Suprapubic skin (tissue), 4 donors: ENCODE results near the gene VTA1. TPM values are rescaled to one million over a fixed set of nuclear protein-coding genes. Genes with fewer than 3 reads are reported as not detected.

Source experiments
- DNase-seq, 2 donors: peaks; one replicate each; pipeline ENCODE4 v3.0.0-alpha.2; 2019; ENCODE audit warnings: low spot score in 2 of 2
- H3K27ac ChIP-seq: fragments of 200-600 bp; sonication (generic); one replicate; pipeline ENCODE4 v1.5.1; 2019
- H3K27me3 ChIP-seq: fragments of 200-600 bp; sonication (generic); one replicate; pipeline ENCODE4 v1.5.1; 2019
- H3K36me3 ChIP-seq: fragments of 200-600 bp; sonication (generic); one replicate; pipeline ENCODE4 v1.5.1; 2019
- H3K4me1 ChIP-seq: fragments of 200-600 bp; sonication (generic); one replicate; pipeline ENCODE4 v1.5.1; 2019
- H3K4me3 ChIP-seq: fragments of 200-600 bp; sonication (generic); one replicate; pipeline ENCODE4 v1.5.1; 2019; ENCODE audit warnings: mild to moderate bottlenecking
- H3K9me3 ChIP-seq: fragments of 200-600 bp; sonication (generic); one replicate; pipeline ENCODE4 v1.5.1; 2019
- CTCF ChIP-seq, 2 donors: fragments of 200-600 bp in 1 of 2; fragments of 450-650 bp in 1 of 2; sonication (generic) in 1 of 2; IDR thresholded peaks; one replicate each; pipeline ENCODE4 v1.5.1; 2016 to 2019; ENCODE audit warnings: antibody characterized with exemption in 2 of 2, mild to moderate bottlenecking in 1 of 2, moderate library complexity in 1 of 2
- EP300 ChIP-seq: sonication (generic); formaldehyde crosslinking; IDR thresholded peaks from one replicate; pipeline ENCODE4 v1.6.1; 2017; ENCODE audit warnings: antibody characterized with exemption
- POLR2A ChIP-seq, 2 donors: fragments of 450-650 bp; IDR thresholded peaks; one replicate each; pipeline ENCODE4 v1.6.1; 2017; ENCODE audit warnings: antibody characterized with exemption in 2 of 2, mild to moderate bottlenecking in 2 of 2, moderate library complexity in 2 of 2
- POLR2AphosphoS5 ChIP-seq, 3 donors: sonication (generic); formaldehyde crosslinking; IDR thresholded peaks; one replicate each; pipeline ENCODE4 v1.6.1; 2017; ENCODE audit warnings: antibody characterized with exemption in 3 of 3
- WGBS: methylation state at CpG from one replicate; pipeline ENCODE4 v1.1.5; 2018; 5-methylcytosine and 5-hydroxymethylcytosine counted together
- total RNA-seq, 4 donors: library from RNA; depleted of rRNA; stranded (reverse); fragments of >200 nt; gene quantifications; one replicate each; pipeline ENCODE4 v1.1.0, GENCODE V29; 2016

Gene VTA1
- total RNA-seq, 4 donors from 2014 or later = 35.5 to 58.1 (median 40.5) TPM

GRCh38 chr6:142266060-142266459 is 119.0 kb downstream of the VTA1 start:
- Histone ChIP-seq H3K4me1 (no peaks in the 10 kb centered on the region), H3K4me3 (no peak overlapping the region), H3K9me3 (no peaks in the 10 kb centered on the region), H3K27ac (no peak overlapping the region), H3K27me3 (no peaks in the 10 kb centered on the region), H3K36me3 (no peaks in the 10 kb centered on the region)
- no peak for TF ChIP-seq POLR2AphosphoS5 (IDR thresholded peaks at IDR 0.05)
- no peak for DNase-seq
- 82% methylated on average over 4 of the region's 4 CpGs for WGBS

DNA sequence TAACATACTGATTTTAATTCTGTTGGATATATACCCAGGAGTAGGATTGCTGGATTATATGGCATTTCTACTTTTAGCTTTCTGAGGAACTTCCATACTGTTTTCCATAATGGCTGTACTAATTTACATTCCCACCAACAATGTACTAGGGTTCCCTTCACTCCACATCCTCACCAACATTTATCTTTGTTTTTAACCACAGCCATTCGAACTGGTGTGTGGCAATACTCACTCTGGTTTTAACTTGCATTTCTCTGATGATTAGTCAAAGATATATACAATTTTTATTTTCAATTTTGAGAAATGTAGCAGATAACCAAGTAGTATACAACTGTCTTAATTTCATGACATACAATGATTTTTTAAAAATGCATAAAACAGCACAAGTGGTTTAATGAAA is 124.4 kb downstream of the VTA1 start:
- H3K27me3 ChIP-seq = no peaks in the 10 kb centered on the region
- WGBS = 71% methylated on average over 1 of the region's 1 CpG
- H3K4me3 ChIP-seq = no peak overlapping the region
- no peaks in the 10 kb centered on the region for H3K36me3 ChIP-seq
- no peaks in the 10 kb centered on the region for H3K4me1 ChIP-seq
- no peak overlapping the region for H3K27ac ChIP-seq
- H3K9me3 ChIP-seq = no peaks in the 10 kb centered on the region
- DNase-seq = no peak
- TF ChIP-seq EP300 (no peak), CTCF (IDR thresholded peaks at IDR 0.05) (no peak), POLR2AphosphoS5 (IDR thresholded peaks at IDR 0.05) (no peak), POLR2A (IDR thresholded peaks at IDR 0.05) (no peak)

Other genes with a start within 250 kb of the VTA1 start
- not detected for gene GJE1, start 14.3 kb upstream of the VTA1 start, total RNA-seq
- gene NMBR, start 141 bp upstream of the VTA1 start, total RNA-seq = under 1 TPM in 1 of 4 donors, not detected in 3; 0.72 TPM
- gene ADGRG6, start 154.7 kb downstream of the VTA1 start, total RNA-seq = 100 to 1,000 TPM in 1 of 4 donors, 10 to 100 TPM in 3; 56.6 to 147 (median 69.1) TPM